WTC11 (cell line): Measurements from ENCODE around the gene NPSR1.

Experiments
- CBFB ChIP-seq: sonication (generic); formaldehyde crosslinking; IDR thresholded peaks from 2 replicates; pipeline ENCODE4 v1.8.1; 2022; ENCODE audit warnings: mild to moderate bottlenecking, low read depth, missing genetic modification reagents
- ESRRA ChIP-seq: sonication (generic); formaldehyde crosslinking; IDR thresholded peaks from 2 replicates; pipeline ENCODE4 v1.8.1; 2022; ENCODE audit warnings: mild to moderate bottlenecking, missing genetic modification reagents, borderline replicate concordance
- GABPB1 ChIP-seq: sonication (generic); formaldehyde crosslinking; IDR thresholded peaks from 2 replicates; pipeline ENCODE4 v1.8.1; 2023; ENCODE audit warnings: mild to moderate bottlenecking, missing genetic modification reagents
- JUN ChIP-seq: sonication (generic); formaldehyde crosslinking; IDR thresholded peaks from 2 replicates; pipeline ENCODE4 v1.8.0; 2023; ENCODE audit warnings: mild to moderate bottlenecking, missing genetic modification reagents
- KAT7 ChIP-seq: sonication (generic); formaldehyde crosslinking; IDR thresholded peaks from 2 replicates; pipeline ENCODE4 v1.8.1; 2023; ENCODE audit warnings: missing genetic modification reagents, mild to moderate bottlenecking, borderline replicate concordance
- SP1 ChIP-seq: sonication (generic); formaldehyde crosslinking; conservative IDR thresholded peaks from 2 replicates; pipeline ENCODE4 v1.8.1; 2022; ENCODE audit warnings: missing genetic modification reagents
- ZBTB21 ChIP-seq: sonication (generic); formaldehyde crosslinking; IDR thresholded peaks from 2 replicates; pipeline ENCODE4 v1.8.1; 2023; ENCODE audit warnings: mild to moderate bottlenecking, missing genetic modification reagents, borderline replicate concordance
- TF ChIP-seq, protein P1 (sequence below): sonication (generic); formaldehyde crosslinking; IDR thresholded peaks from 2 replicates; pipeline ENCODE4 v1.8.1; 2022; ENCODE audit warnings: missing genetic modification reagents, borderline replicate concordance
- TF ChIP-seq, protein P2 (sequence below): fragments of 200-600 bp; IDR thresholded peaks from 2 replicates; pipeline ENCODE4 v1.8.0; 2022; ENCODE audit warnings: antibody characterized with exemption
- TF ChIP-seq, protein P3 (sequence below): sonication (generic); formaldehyde crosslinking; IDR thresholded peaks from 2 replicates; pipeline ENCODE4 v1.8.1; 2022; ENCODE audit warnings: mild to moderate bottlenecking, missing genetic modification reagents, moderate library complexity, borderline replicate concordance
- TF ChIP-seq, protein P4 (sequence below): sonication (generic); formaldehyde crosslinking; IDR thresholded peaks from 2 replicates; pipeline ENCODE4 v1.8.1; 2023; ENCODE audit warnings: mild to moderate bottlenecking, missing genetic modification reagents
- TF ChIP-seq, protein P5 (sequence below): sonication (generic); formaldehyde crosslinking; IDR thresholded peaks from 2 replicates; pipeline ENCODE4 v1.8.0; 2022; ENCODE audit warnings: missing genetic modification reagents
- TF ChIP-seq, protein P6 (sequence below): sonication (generic); formaldehyde crosslinking; IDR thresholded peaks from 2 replicates; pipeline ENCODE4 v1.8.1; 2022; ENCODE audit warnings: mild to moderate bottlenecking, moderate library complexity, missing genetic modification reagents
- TF ChIP-seq, protein P7 (sequence below): sonication (generic); formaldehyde crosslinking; IDR thresholded peaks from 2 replicates; pipeline ENCODE4 v1.8.0; 2022; ENCODE audit warnings: mild to moderate bottlenecking, missing genetic modification reagents

DNA sequence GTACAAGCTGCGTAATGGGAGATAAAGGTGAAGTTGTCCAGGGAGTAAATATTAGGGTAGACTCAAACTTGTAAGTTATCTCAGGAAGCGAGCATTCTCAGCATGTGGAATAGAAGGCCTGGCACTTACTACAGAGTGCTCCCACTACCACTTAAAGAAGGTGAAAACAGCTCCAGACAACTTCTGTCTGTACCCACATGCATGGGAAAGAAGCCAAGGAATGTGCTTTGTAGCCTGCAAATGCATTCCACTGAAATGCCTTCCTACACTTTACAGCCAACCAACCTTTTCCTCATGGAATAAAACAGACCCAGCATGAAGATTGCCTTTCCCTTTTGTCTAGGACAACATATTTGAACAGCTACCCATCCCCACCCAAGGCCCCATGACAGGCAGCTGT is 45.4 kb upstream of the NPSR1 start:
- TF ChIP-seq, protein P1, sequence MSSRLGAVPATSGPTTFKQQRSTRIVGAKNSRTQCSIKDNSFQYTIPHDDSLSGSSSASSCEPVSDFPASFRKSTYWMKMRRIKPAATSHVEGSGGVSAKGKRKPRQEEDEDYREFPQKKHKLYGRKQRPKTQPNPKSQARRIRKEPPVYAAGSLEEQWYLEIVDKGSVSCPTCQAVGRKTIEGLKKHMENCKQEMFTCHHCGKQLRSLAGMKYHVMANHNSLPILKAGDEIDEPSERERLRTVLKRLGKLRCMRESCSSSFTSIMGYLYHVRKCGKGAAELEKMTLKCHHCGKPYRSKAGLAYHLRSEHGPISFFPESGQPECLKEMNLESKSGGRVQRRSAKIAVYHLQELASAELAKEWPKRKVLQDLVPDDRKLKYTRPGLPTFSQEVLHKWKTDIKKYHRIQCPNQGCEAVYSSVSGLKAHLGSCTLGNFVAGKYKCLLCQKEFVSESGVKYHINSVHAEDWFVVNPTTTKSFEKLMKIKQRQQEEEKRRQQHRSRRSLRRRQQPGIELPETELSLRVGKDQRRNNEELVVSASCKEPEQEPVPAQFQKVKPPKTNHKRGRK = no peak
- TF ChIP-seq, protein P2, sequence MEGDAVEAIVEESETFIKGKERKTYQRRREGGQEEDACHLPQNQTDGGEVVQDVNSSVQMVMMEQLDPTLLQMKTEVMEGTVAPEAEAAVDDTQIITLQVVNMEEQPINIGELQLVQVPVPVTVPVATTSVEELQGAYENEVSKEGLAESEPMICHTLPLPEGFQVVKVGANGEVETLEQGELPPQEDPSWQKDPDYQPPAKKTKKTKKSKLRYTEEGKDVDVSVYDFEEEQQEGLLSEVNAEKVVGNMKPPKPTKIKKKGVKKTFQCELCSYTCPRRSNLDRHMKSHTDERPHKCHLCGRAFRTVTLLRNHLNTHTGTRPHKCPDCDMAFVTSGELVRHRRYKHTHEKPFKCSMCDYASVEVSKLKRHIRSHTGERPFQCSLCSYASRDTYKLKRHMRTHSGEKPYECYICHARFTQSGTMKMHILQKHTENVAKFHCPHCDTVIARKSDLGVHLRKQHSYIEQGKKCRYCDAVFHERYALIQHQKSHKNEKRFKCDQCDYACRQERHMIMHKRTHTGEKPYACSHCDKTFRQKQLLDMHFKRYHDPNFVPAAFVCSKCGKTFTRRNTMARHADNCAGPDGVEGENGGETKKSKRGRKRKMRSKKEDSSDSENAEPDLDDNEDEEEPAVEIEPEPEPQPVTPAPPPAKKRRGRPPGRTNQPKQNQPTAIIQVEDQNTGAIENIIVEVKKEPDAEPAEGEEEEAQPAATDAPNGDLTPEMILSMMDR = no peak
- TF ChIP-seq ZBTB21 (CRISPR knock-in tag) (no peak), SP1 (CRISPR knock-in tag) (no peak), JUN (CRISPR knock-in tag) (no peak), GABPB1 (CRISPR knock-in tag) (no peak), ESRRA (CRISPR knock-in tag) (no peak), CBFB (CRISPR knock-in tag) (no peak), KAT7 (CRISPR knock-in tag) (no peak)
- TF ChIP-seq, protein P3, sequence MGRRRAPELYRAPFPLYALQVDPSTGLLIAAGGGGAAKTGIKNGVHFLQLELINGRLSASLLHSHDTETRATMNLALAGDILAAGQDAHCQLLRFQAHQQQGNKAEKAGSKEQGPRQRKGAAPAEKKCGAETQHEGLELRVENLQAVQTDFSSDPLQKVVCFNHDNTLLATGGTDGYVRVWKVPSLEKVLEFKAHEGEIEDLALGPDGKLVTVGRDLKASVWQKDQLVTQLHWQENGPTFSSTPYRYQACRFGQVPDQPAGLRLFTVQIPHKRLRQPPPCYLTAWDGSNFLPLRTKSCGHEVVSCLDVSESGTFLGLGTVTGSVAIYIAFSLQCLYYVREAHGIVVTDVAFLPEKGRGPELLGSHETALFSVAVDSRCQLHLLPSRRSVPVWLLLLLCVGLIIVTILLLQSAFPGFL (CRISPR knock-in tag) = no peak
- TF ChIP-seq, protein P4, sequence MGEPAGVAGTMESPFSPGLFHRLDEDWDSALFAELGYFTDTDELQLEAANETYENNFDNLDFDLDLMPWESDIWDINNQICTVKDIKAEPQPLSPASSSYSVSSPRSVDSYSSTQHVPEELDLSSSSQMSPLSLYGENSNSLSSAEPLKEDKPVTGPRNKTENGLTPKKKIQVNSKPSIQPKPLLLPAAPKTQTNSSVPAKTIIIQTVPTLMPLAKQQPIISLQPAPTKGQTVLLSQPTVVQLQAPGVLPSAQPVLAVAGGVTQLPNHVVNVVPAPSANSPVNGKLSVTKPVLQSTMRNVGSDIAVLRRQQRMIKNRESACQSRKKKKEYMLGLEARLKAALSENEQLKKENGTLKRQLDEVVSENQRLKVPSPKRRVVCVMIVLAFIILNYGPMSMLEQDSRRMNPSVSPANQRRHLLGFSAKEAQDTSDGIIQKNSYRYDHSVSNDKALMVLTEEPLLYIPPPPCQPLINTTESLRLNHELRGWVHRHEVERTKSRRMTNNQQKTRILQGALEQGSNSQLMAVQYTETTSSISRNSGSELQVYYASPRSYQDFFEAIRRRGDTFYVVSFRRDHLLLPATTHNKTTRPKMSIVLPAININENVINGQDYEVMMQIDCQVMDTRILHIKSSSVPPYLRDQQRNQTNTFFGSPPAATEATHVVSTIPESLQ (CRISPR knock-in tag) = no peak
- TF ChIP-seq, protein P5, sequence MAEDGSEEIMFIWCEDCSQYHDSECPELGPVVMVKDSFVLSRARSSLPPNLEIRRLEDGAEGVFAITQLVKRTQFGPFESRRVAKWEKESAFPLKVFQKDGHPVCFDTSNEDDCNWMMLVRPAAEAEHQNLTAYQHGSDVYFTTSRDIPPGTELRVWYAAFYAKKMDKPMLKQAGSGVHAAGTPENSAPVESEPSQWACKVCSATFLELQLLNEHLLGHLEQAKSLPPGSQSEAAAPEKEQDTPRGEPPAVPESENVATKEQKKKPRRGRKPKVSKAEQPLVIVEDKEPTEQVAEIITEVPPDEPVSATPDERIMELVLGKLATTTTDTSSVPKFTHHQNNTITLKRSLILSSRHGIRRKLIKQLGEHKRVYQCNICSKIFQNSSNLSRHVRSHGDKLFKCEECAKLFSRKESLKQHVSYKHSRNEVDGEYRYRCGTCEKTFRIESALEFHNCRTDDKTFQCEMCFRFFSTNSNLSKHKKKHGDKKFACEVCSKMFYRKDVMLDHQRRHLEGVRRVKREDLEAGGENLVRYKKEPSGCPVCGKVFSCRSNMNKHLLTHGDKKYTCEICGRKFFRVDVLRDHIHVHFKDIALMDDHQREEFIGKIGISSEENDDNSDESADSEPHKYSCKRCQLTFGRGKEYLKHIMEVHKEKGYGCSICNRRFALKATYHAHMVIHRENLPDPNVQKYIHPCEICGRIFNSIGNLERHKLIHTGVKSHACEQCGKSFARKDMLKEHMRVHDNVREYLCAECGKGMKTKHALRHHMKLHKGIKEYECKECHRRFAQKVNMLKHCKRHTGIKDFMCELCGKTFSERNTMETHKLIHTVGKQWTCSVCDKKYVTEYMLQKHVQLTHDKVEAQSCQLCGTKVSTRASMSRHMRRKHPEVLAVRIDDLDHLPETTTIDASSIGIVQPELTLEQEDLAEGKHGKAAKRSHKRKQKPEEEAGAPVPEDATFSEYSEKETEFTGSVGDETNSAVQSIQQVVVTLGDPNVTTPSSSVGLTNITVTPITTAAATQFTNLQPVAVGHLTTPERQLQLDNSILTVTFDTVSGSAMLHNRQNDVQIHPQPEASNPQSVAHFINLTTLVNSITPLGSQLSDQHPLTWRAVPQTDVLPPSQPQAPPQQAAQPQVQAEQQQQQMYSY (CRISPR knock-in tag) = no peak
- TF ChIP-seq, protein P6, sequence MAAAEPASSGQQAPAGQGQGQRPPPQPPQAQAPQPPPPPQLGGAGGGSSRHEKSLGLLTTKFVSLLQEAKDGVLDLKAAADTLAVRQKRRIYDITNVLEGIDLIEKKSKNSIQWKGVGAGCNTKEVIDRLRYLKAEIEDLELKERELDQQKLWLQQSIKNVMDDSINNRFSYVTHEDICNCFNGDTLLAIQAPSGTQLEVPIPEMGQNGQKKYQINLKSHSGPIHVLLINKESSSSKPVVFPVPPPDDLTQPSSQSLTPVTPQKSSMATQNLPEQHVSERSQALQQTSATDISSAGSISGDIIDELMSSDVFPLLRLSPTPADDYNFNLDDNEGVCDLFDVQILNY (CRISPR knock-in tag) = no peak
- TF ChIP-seq, protein P7, sequence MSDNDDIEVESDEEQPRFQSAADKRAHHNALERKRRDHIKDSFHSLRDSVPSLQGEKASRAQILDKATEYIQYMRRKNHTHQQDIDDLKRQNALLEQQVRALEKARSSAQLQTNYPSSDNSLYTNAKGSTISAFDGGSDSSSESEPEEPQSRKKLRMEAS (CRISPR knock-in tag) = no peak
